SK-N-SH treated with all-trans-retinoic acid at 6 μM for 48 hours (cell line): ENCODE data around the gene NFATC2IP.

Source experiments
- ARNTL ChIP-seq: fragments of 450-650 bp; formaldehyde crosslinking; IDR thresholded peaks from 2 replicates; pipeline ENCODE4 v1.5.0; 2020; ENCODE audit warnings: low read depth, mild to moderate bottlenecking, moderate library complexity, borderline replicate concordance
- CREB5 ChIP-seq: fragments of 250-450 bp; sonication (Bioruptor Pico); IDR thresholded peaks from 2 replicates; pipeline ENCODE4 v1.5.1; 2020; ENCODE audit warnings: low read depth, mild to moderate bottlenecking, moderate library complexity
- OSR1 ChIP-seq: fragments of 250-450 bp; sonication (Bioruptor Pico); IDR thresholded peaks from 2 replicates; pipeline ENCODE4 v1.8.0; 2022; ENCODE audit warnings: moderate library complexity, mild to moderate bottlenecking, inconsistent platforms
- PATZ1 ChIP-seq: fragments of 250-450 bp; sonication (Bioruptor Pico); IDR thresholded peaks from 2 replicates; pipeline ENCODE4 v1.8.0; 2020; ENCODE audit warnings: mild to moderate bottlenecking, moderate library complexity, borderline replicate concordance
- PPARA ChIP-seq: fragments of 250-450 bp; sonication (Bioruptor Pico); IDR thresholded peaks from 2 replicates; pipeline ENCODE4 v1.5.0; 2020; ENCODE audit warnings: mild to moderate bottlenecking, borderline replicate concordance
- RARB ChIP-seq: fragments of 250-450 bp; sonication (Bioruptor Pico); IDR thresholded peaks from 2 replicates; pipeline ENCODE4 v1.8.0; 2021; ENCODE audit warnings: mild to moderate bottlenecking, moderate library complexity
- TCF4 ChIP-seq: fragments of 250-450 bp; sonication (Bioruptor Pico); IDR thresholded peaks from 2 replicates; pipeline ENCODE4 v1.8.0; 2021; ENCODE audit warnings: mild to moderate bottlenecking, moderate library complexity, borderline replicate concordance
- ZNF565 ChIP-seq: fragments of 450-650 bp; formaldehyde crosslinking; conservative IDR thresholded peaks from 2 replicates; pipeline ENCODE4 v1.5.0; 2020; ENCODE audit warnings: low read depth, mild to moderate bottlenecking, moderate library complexity
- ZNF70 ChIP-seq: fragments of 450-650 bp; formaldehyde crosslinking; IDR thresholded peaks from 2 replicates; pipeline ENCODE4 v1.5.0; 2020; ENCODE audit warnings: mild to moderate bottlenecking, moderate library complexity

GRCh38 chr16:28975158-28975599, 24.4 kb downstream of the NFATC2IP start:
- TF ChIP-seq RARB (CRISPR knock-in tag), result no peak
- no peak for TF ChIP-seq OSR1
- no peak for TF ChIP-seq ARNTL (CRISPR knock-in tag)
- no peak for TF ChIP-seq TCF4
- TF ChIP-seq PATZ1, result no peak
- TF ChIP-seq ZNF70 (CRISPR knock-in tag), result no peak
- no peak for TF ChIP-seq CREB5 (CRISPR knock-in tag)
- no peak for TF ChIP-seq PPARA (CRISPR knock-in tag)
- no peak for TF ChIP-seq ZNF565 (CRISPR knock-in tag)
